Activated B cell treated with CpG ODN at 0.5 μM for 24 hours (primary cell): ENCODE data around the gene ADH5. TPM values are rescaled to one million over a fixed set of nuclear protein-coding genes. Genes with fewer than 3 reads are reported as not detected.
"Not testable (repeated sequence)": the region's sequence is repeated elsewhere in the genome, so short reads cannot be mapped to it uniquely, and the experiment has no call there.

Source experiments
- ATAC-seq: fragments of 200-7000 bp; cut with Tn5 transposase; one replicate; pipeline ENCODE4 v1.10.0; 2021; ENCODE audit warnings: low read depth, mild to moderate bottlenecking, moderate library complexity
- CTCF ChIA-PET: fragments of 350-600 bp; sonication (Branson Sonifier 250); formaldehyde crosslinking; loops from one replicate; lab custom pipeline; 2021; ENCODE audit warnings: antibody characterized with exemption; lab: Charles Lee
- POLR2A ChIA-PET: fragments of 350-600 bp; sonication (Branson Sonifier 250); formaldehyde crosslinking; loops from one replicate; lab custom pipeline; 2021; ENCODE audit warnings: antibody characterized with exemption; lab: Charles Lee
- DNase-seq: peaks from one replicate; pipeline ENCODE4 v3.0.0; 2022
- H3K27ac Mint-ChIP-seq: one replicate; pipeline ENCODE4 v1.8.0; 2020; ENCODE audit warnings: mixed read lengths
- H3K27me3 Mint-ChIP-seq: one replicate; pipeline ENCODE4 v1.8.0; 2021; ENCODE audit warnings: mixed read lengths
- H3K36me3 Mint-ChIP-seq: one replicate; pipeline ENCODE4 v1.8.0; 2021; ENCODE audit warnings: low read depth, mixed read lengths
- H3K4me1 Mint-ChIP-seq: one replicate; pipeline ENCODE4 v1.8.0; 2021; ENCODE audit warnings: mixed read lengths
- H3K4me3 Mint-ChIP-seq: one replicate; pipeline ENCODE4 v1.8.0; 2020; ENCODE audit warnings: mild to moderate bottlenecking, mixed read lengths
- H3K9me3 Mint-ChIP-seq: one replicate; pipeline ENCODE4 v1.8.0; 2020; ENCODE audit warnings: mixed read lengths
- CTCF ChIP-seq: fragments of 200-600 bp; IDR thresholded peaks from one replicate; pipeline ENCODE4 v1.8.0; 2022; ENCODE audit warnings: antibody characterized with exemption, mild to moderate bottlenecking
- intact Hi-C: fragments of 100-400 bp; cut with micrococcal nuclease; formaldehyde crosslinking; loops from one replicate; pipeline ENCODE4 v1.15.1; 2024
- total RNA-seq: library from RNA; stranded (reverse); gene quantifications from 2 replicates; pipeline ENCODE4 v1.2.3, GENCODE V29; 2022

The ADH5 gene
- total RNA-seq, 1 donor from 2014 or later: 70.1 TPM

GRCh38 chr4:99126376-99126775 is 37.8 kb upstream of the ADH5 start:
- no peak for TF ChIP-seq CTCF
- no peak for ATAC-seq
- no peaks in the 10 kb centered on the region for H3K9me3 Mint-ChIP-seq
- intact Hi-C loops: no loop called here
- no peak overlapping the region for H3K4me3 Mint-ChIP-seq
- H3K36me3 Mint-ChIP-seq: no peaks in the 10 kb centered on the region
- no peaks in the 10 kb centered on the region for H3K4me1 Mint-ChIP-seq
- H3K27me3 Mint-ChIP-seq: no peaks in the 10 kb centered on the region
- no peak for DNase-seq
- H3K27ac Mint-ChIP-seq: no peak overlapping the region
- POLR2A ChIA-PET: no interaction called here
- CTCF ChIA-PET: no interaction called here

GRCh38 chr4:99121008-99121407 is 32.4 kb upstream of the ADH5 start:
- H3K36me3 Mint-ChIP-seq: no peaks in the 10 kb centered on the region
- no peaks in the 10 kb centered on the region for H3K9me3 Mint-ChIP-seq
- H3K27me3 Mint-ChIP-seq: peaks cover 2% of the 10 kb centered on the region
- ChIA-PET CTCF (no interaction called here), POLR2A (no interaction called here)
- no peak for DNase-seq
- TF ChIP-seq CTCF: no peak
- no peak overlapping the region for H3K4me3 Mint-ChIP-seq
- no peaks in the 10 kb centered on the region for H3K4me1 Mint-ChIP-seq
- intact Hi-C loops: no loop called here
- ATAC-seq: no peak
- H3K27ac Mint-ChIP-seq: no peak overlapping the region

- TF ChIP-seq CTCF: no peak
- H3K4me1 Mint-ChIP-seq: no peaks in the 10 kb centered on the region
- DNase-seq (no peak), ATAC-seq (no peak)
- no peaks in the 10 kb centered on the region for H3K36me3 Mint-ChIP-seq
- CTCF ChIA-PET: no interaction called here
- H3K4me3 Mint-ChIP-seq: no peak overlapping the region
- H3K27me3 Mint-ChIP-seq: peaks cover 2% of the 10 kb centered on the region
- intact Hi-C loops: no loop called here
- H3K27ac Mint-ChIP-seq: no peak overlapping the region
- no peaks in the 10 kb centered on the region for H3K9me3 Mint-ChIP-seq
- POLR2A ChIA-PET: no interaction called here
Observed at GRCh38 chr4:99120501-99120900, 31.9 kb upstream of the ADH5 start.

GRCh38 chr4:99117876-99118693 is 29.5 kb upstream of the ADH5 start:
- ChIA-PET POLR2A (no interaction called here), CTCF (interaction anchor here (0.7 to 1.4 kb wide), 3 partner anchors 286 to 345 kb away, joined by 3 to 4 read pairs (median 3); no protein-coding TSS in a partner anchor)
- no peaks in the 10 kb centered on the region for H3K4me1 Mint-ChIP-seq
- H3K4me3 Mint-ChIP-seq: no peak overlapping the region
- H3K9me3 Mint-ChIP-seq: no peaks in the 10 kb centered on the region
- no peak for DNase-seq
- H3K27me3 Mint-ChIP-seq: peaks cover 2% of the 10 kb centered on the region
- ATAC-seq: no peak
- H3K27ac Mint-ChIP-seq: no peak overlapping the region
- no peaks in the 10 kb centered on the region for H3K36me3 Mint-ChIP-seq
- TF ChIP-seq CTCF: no peak
- intact Hi-C loops: loop anchor here (1.0 kb wide), 4 partner anchors 29 to 690 kb away; no protein-coding TSS in a partner anchor

GRCh38 chr4:99117122-99117841 is 28.7 kb upstream of the ADH5 start:
- intact Hi-C loops, H3K27me3 Mint-ChIP-seq, H3K4me1 Mint-ChIP-seq, H3K9me3 Mint-ChIP-seq, POLR2A ChIA-PET, H3K36me3 Mint-ChIP-seq, DNase-seq, H3K27ac Mint-ChIP-seq, H3K4me3 Mint-ChIP-seq, ATAC-seq: not testable (repeated sequence)
- CTCF ChIA-PET: interaction anchor here (0.7 to 1.4 kb wide), 3 partner anchors 286 to 346 kb away, joined by 3 to 4 read pairs (median 3); no protein-coding TSS in a partner anchor

- intact Hi-C loops, H3K27ac Mint-ChIP-seq, POLR2A ChIA-PET, H3K4me1 Mint-ChIP-seq, H3K36me3 Mint-ChIP-seq, ATAC-seq, DNase-seq, H3K4me3 Mint-ChIP-seq, CTCF ChIA-PET, H3K9me3 Mint-ChIP-seq, H3K27me3 Mint-ChIP-seq: not testable (repeated sequence)
Observed at GRCh38 chr4:99109286-99109685, 20.7 kb upstream of the ADH5 start.
